ENCODE data around the gene SEMA4F. TPM values are rescaled to one million over a fixed set of nuclear protein-coding genes. Genes with fewer than 3 reads are reported as not detected.

The SEMA4F gene
- total RNA-seq, 2 experiments from 2014 or later: 6.8 to 7.3 TPM

GRCh38 chr2:74708883-74709282 lies 54.8 kb downstream of the SEMA4F start:
- CTCF ChIA-PET: no interaction called here
- Mint-ChIP-seq H3K36me3 (ENCODE audit: low read depth) (peaks cover 7% of the 10 kb centered on the region), H3K4me1 (ENCODE audit: low read depth) (no peaks in the 10 kb centered on the region), H3K27me3 (no peaks in the 10 kb centered on the region), H3K27ac (no peak overlapping the region), H3K4me3 (no peak overlapping the region), H3K9me3 (no peaks in the 10 kb centered on the region)
- TF ChIP-seq CTCF (IDR thresholded peaks at IDR 0.05): no peak
- Histone ChIP-seq H3K9me3 (ENCODE audit: control insufficient read depth in 1 of 2, insufficient read depth in 1 of 2, low read length in 2 of 2) (no peaks in the 10 kb centered on the region), H3K36me3 (ENCODE audit: insufficient read depth, low read length) (no peaks in the 10 kb centered on the region), H3K27me3 (ENCODE audit: control insufficient read depth in 1 of 2, insufficient read depth in 2 of 2, low read length in 2 of 2) (no peaks in the 10 kb centered on the region), H3K4me1 (ENCODE audit: insufficient read depth, low read length) (no peaks in the 10 kb centered on the region), H3K27ac (ENCODE audit: low read depth in 1 of 2, low read length in 2 of 2) (no peak overlapping the region), H3K4me3 (ENCODE audit: low read length) (no peak overlapping the region)
- DNase-seq (no peak), ATAC-seq (ENCODE audit: poor library complexity) (no peak)
- intact Hi-C loops (cut with DNase I, micrococcal nuclease): no loop called here
- POLR2A ChIA-PET: no interaction called here

GRCh38 chr2:74712223-74713053 lies 58.4 kb downstream of the SEMA4F start:
- no peaks in the 10 kb centered on the region for H3K36me3 ChIP-seq (ENCODE audit: insufficient read depth, low read length)
- no peak overlapping the region for H3K4me3 ChIP-seq (ENCODE audit: low read length)
- Mint-ChIP-seq H3K4me1 (ENCODE audit: low read depth) (peaks cover 9% of the 10 kb centered on the region), H3K9me3 (no peaks in the 10 kb centered on the region), H3K36me3 (ENCODE audit: low read depth) (peaks cover 4% of the 10 kb centered on the region), H3K27ac (no peak overlapping the region), H3K4me3 (no peak overlapping the region), H3K27me3 (peaks cover 12% of the 10 kb centered on the region)
- DNase-seq (no peak), ATAC-seq (ENCODE audit: poor library complexity) (no peak)
- H3K27ac ChIP-seq (ENCODE audit: low read depth in 1 of 2, low read length in 2 of 2): no peak overlapping the region
- peaks cover 5 to 16% of the 10 kb centered on the region in 2 experiments for H3K27me3 ChIP-seq (ENCODE audit: control insufficient read depth in 1 of 2, insufficient read depth in 2 of 2, low read length in 2 of 2)
- no peak for TF ChIP-seq CTCF (IDR thresholded peaks at IDR 0.05)
- ChIA-PET CTCF (no interaction called here), POLR2A (no interaction called here)
- H3K4me1 ChIP-seq (ENCODE audit: insufficient read depth, low read length): peaks cover 5% of the 10 kb centered on the region
- intact Hi-C loops (cut with DNase I, micrococcal nuclease): no loop called here
- H3K9me3 ChIP-seq (ENCODE audit: control insufficient read depth in 1 of 2, insufficient read depth in 1 of 2, low read length in 2 of 2): no peaks in the 10 kb centered on the region

GRCh38 chr2:74714691-74715080 lies 60.6 kb downstream of the SEMA4F start:
- Mint-ChIP-seq H3K36me3 (ENCODE audit: low read depth) (no peaks in the 10 kb centered on the region), H3K9me3 (no peaks in the 10 kb centered on the region), H3K4me3 (no peak overlapping the region), H3K27ac (no peak overlapping the region), H3K4me1 (ENCODE audit: low read depth) (peaks cover 9% of the 10 kb centered on the region), H3K27me3 (peaks cover 12% of the 10 kb centered on the region)
- POLR2A ChIA-PET: interaction anchor here (1.1 to 1.5 kb wide), 4 partner anchors 119 to 162 kb away, joined by 3 to 6 read pairs (median 4); partner anchors contain the start of gene HK2
- Histone ChIP-seq H3K27me3 (ENCODE audit: control insufficient read depth in 1 of 2, insufficient read depth in 2 of 2, low read length in 2 of 2) (peaks cover 9 to 26% of the 10 kb centered on the region in 2 experiments), H3K4me1 (ENCODE audit: insufficient read depth, low read length) (peaks cover 5% of the 10 kb centered on the region), H3K27ac (ENCODE audit: low read depth in 1 of 2, low read length in 2 of 2) (no peak overlapping the region), H3K4me3 (ENCODE audit: low read length) (no peak overlapping the region), H3K9me3 (ENCODE audit: control insufficient read depth in 1 of 2, insufficient read depth in 1 of 2, low read length in 2 of 2) (no peaks in the 10 kb centered on the region), H3K36me3 (ENCODE audit: insufficient read depth, low read length) (no peaks in the 10 kb centered on the region)
- intact Hi-C loops (cut with DNase I, micrococcal nuclease): loop anchor here (1.0 to 5.0 kb wide), 2 partner anchors 118 to 162 kb away; partner anchors contain the start of gene HK2 (in 1 of the 2)
- ATAC-seq (ENCODE audit: poor library complexity) (no peak), DNase-seq (no peak)
- CTCF ChIA-PET: interaction anchor here (1.0 to 2.7 kb wide), 7 partner anchors 117 to 163 kb away, joined by 3 to 8 read pairs (median 5); partner anchors contain the start of gene HK2
- no peak for TF ChIP-seq CTCF (IDR thresholded peaks at IDR 0.05)

All from CD4-positive, alpha-beta T cell (primary cell).